AG04449 (cell line): Measurements from ENCODE around the gene SLC13A5.

Experiments
- CTCF ChIA-PET: fragments of 350-600 bp; formaldehyde crosslinking; extraction: SDS; loops from one replicate; lab custom pipeline; 2021; ENCODE audit warnings: antibody characterized with exemption; lab: Yijun Ruan, JAX
- POLR2A ChIA-PET: fragments of 400-600, 350-600 bp; formaldehyde crosslinking; extraction: SDS; loops from one replicate; lab custom pipeline; 2020; ENCODE audit warnings: antibody characterized with exemption, inconsistent platforms; lab: Yijun Ruan, JAX
- DNase-seq: peaks from one replicate; pipeline ENCODE4 v3.0.0-alpha.2; 2010; ENCODE audit warnings: low read depth, low spot score
- H3K4me3 ChIP-seq: 2 replicates; pipeline ENCODE4 v1.5.1; 2011; ENCODE audit warnings: low read depth, mild to moderate bottlenecking, control low read depth, low read length
- TF ChIP-seq, protein P1 (sequence below): IDR thresholded peaks from one replicate; pipeline ENCODE4 v1.5.1; 2011; ENCODE audit warnings: mild to moderate bottlenecking, moderate library complexity, low read length, control low read depth, inconsistent platforms; ENCODE audit not compliant: insufficient read depth; ENCODE audit errors: missing control alignments

SLC13A5 gene

DNA sequence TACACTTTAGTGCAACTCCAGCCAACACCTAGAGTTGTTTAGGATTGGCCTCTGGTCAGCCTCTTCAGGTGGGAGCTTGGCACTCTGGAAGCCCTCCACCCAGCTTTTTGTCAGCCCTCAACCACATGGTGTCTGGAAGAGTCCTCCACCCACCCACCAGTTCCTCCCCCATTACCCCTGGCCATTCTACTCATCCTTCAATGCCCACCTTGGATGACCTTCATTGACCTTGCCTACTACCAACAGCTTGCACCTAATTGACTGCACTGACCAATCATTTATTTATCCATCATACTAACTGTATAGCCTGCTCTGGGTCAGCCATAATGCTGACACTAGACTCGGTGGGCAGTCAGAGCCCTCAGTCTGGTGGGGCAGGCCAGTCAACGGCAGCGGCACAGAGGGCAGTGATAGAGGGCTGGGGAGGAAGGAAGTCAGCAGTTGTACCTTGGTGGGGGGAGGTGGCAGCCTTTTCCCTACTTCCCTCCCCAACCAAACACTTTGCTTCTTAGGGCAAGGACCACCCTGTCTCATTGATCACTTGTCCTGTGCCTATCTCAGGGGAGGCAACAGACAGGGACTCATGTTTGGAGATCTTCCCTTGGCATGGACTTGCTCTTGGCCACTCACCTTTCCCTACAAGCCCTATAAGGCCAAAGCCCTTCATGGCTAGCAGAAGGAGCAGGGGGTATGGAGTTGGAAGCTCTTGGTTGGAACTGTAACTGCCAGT lies 29.3 kb downstream of the SLC13A5 start:
- ChIA-PET POLR2A (no interaction called here), CTCF (interaction anchor here (2.8 to 3.9 kb wide), 2 partner anchors 17 to 159 kb away, joined by 14 to 22 read pairs; no protein-coding TSS in a partner anchor)
- DNase-seq, result no peak
- TF ChIP-seq, protein P1, sequence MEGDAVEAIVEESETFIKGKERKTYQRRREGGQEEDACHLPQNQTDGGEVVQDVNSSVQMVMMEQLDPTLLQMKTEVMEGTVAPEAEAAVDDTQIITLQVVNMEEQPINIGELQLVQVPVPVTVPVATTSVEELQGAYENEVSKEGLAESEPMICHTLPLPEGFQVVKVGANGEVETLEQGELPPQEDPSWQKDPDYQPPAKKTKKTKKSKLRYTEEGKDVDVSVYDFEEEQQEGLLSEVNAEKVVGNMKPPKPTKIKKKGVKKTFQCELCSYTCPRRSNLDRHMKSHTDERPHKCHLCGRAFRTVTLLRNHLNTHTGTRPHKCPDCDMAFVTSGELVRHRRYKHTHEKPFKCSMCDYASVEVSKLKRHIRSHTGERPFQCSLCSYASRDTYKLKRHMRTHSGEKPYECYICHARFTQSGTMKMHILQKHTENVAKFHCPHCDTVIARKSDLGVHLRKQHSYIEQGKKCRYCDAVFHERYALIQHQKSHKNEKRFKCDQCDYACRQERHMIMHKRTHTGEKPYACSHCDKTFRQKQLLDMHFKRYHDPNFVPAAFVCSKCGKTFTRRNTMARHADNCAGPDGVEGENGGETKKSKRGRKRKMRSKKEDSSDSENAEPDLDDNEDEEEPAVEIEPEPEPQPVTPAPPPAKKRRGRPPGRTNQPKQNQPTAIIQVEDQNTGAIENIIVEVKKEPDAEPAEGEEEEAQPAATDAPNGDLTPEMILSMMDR, result no peak
- H3K4me3 ChIP-seq, result no peak overlapping the region

DNA sequence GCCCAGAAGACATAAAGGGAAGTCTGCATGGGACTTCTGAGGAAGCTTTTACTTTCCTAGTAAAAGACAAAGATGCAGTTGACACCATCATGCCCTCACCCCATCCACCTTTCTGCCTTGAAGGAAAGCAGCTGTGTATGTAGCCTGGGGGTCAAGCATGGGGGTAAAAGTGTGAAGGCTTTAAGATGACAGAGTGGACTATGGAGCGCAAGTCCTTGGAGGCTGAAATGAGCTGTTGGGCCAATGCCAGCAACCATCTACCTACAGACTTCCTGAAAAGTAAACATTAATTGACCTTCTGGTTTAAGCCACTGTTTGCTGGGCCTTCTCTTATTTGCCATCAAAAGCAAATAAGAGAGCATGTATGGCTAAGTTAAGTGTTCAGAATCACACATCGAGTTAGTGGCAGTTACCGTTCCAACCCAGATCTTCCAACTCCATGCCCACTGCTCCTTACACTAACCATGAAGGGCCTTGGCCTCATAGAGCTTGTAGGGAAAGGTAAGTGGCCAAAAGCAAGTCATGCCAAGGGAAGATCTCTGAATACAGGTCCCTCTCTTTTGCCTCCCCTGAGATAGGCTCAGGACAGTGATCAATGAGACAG lies 30.0 kb downstream of the SLC13A5 start:
- ChIA-PET POLR2A (no interaction called here), CTCF (interaction anchor here (0.8 to 3.9 kb wide), 4 partner anchors 11 to 160 kb away, joined by 3 to 22 read pairs (median 8); no protein-coding TSS in a partner anchor)
- DNase-seq, result no peak
- TF ChIP-seq, protein P1, result no peak
- H3K4me3 ChIP-seq, result no peak overlapping the region

DNA sequence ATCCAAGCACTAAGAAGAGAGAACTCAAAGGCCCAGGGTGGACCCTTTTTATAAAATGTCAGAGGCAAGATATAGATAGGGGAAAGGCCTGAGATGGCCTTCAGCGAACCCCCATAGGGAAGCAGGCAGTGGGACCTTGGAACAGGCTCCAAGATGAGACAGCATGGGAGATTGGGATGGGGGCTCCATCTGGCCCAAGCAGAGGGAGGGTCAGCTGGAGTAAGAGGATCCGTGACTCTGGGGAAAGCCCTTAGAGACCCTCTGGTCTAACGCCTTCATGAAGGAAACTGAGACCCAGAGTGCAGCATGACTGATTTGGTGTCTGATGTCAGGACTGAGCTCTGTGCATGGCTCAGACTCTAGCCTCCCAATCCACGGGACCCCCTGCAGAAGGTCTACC lies 30.8 kb downstream of the SLC13A5 start:
- DNase-seq, result no peak
- TF ChIP-seq, protein P1, result no peak
- POLR2A ChIA-PET, result no interaction called here
- CTCF ChIA-PET, result interaction anchor here (0.8 to 3.9 kb wide), 5 partner anchors 10 to 322 kb away, joined by 3 to 22 read pairs (median 4); no protein-coding TSS in a partner anchor
- no peak overlapping the region for H3K4me3 ChIP-seq

- POLR2A ChIA-PET, result no interaction called here
- no peak for DNase-seq
- CTCF ChIA-PET, result interaction anchor here (1.2 to 3.9 kb wide), 3 partner anchors 15 to 323 kb away, joined by 4 to 22 read pairs (median 14); no protein-coding TSS in a partner anchor
- no peak overlapping the region for H3K4me3 ChIP-seq
- TF ChIP-seq, protein P1, result no peak
Measured at GRCh38 chr17:6681671-6682070, 31.5 kb downstream of the SLC13A5 start.

- TF ChIP-seq, protein P1, result no peak
- POLR2A ChIA-PET, result no interaction called here
- H3K4me3 ChIP-seq, result no peak overlapping the region
- DNase-seq, result no peak
- CTCF ChIA-PET, result interaction anchor here (2.8 to 3.9 kb wide), 2 partner anchors 14 to 162 kb away, joined by 14 to 22 read pairs; no protein-coding TSS in a partner anchor
Measured at GRCh38 chr17:6681176-6681575, 32.0 kb downstream of the SLC13A5 start.

GRCh38 chr17:6679241-6679640 lies 33.9 kb downstream of the SLC13A5 start:
- POLR2A ChIA-PET, result no interaction called here
- TF ChIP-seq, protein P1, result no peak
- CTCF ChIA-PET, result interaction anchor here (1.2 to 1.3 kb wide), 3 partner anchors 8 to 23 kb away, joined by 3 to 5 read pairs (median 4); no protein-coding TSS in a partner anchor
- no peak overlapping the region for H3K4me3 ChIP-seq
- no peak for DNase-seq
